Testis (tissue), 5 donors: Measurements from ENCODE around the gene PPP3R1. TPM values are rescaled to one million over a fixed set of nuclear protein-coding genes. Genes with fewer than 3 reads are reported as not detected.

ENCODE experiments used
- DNase-seq: peaks from one replicate; pipeline ENCODE4 v3.0.0-alpha.2; 2019
- H3K27ac ChIP-seq, 2 donors: fragments of 200-600 bp; sonication (generic); one replicate each; pipeline ENCODE4 v1.5.1; 2019
- H3K27me3 ChIP-seq: fragments of 200-600 bp; sonication (generic); one replicate; pipeline ENCODE4 v1.5.1; 2019
- H3K36me3 ChIP-seq: fragments of 200-600 bp; sonication (generic); one replicate; pipeline ENCODE4 v1.5.1; 2017; ENCODE audit warnings: low read depth; ENCODE audit errors: missing control alignments
- H3K4me1 ChIP-seq: fragments of 200-600 bp; sonication (generic); one replicate; pipeline ENCODE4 v1.5.1; 2019
- H3K4me3 ChIP-seq, 2 donors: fragments of 200-600 bp; sonication (generic); one replicate each; pipeline ENCODE4 v1.5.1; 2017 to 2019
- H3K9me3 ChIP-seq: fragments of 200-600 bp; sonication (generic); one replicate; pipeline ENCODE4 v1.5.1; 2017
- CTCF ChIP-seq, 3 experiments: fragments of 450-650 bp in 2 of 3; fragments of 200-600 bp in 1 of 3; sonication (generic) in 1 of 3; IDR thresholded peaks; one replicate each; pipeline ENCODE4 v1.5.1; 2016 to 2019; ENCODE audit warnings: antibody characterized with exemption in 3 of 3, mild to moderate bottlenecking in 2 of 3, moderate library complexity in 1 of 3
- POLR2A ChIP-seq: fragments of 450-650 bp; IDR thresholded peaks from one replicate; pipeline ENCODE4 v1.6.1; 2017; ENCODE audit warnings: antibody characterized with exemption, mild to moderate bottlenecking, moderate library complexity
- WGBS, 2 donors: methylation state at CpG; one replicate each; pipeline ENCODE4 v1.1.5; 2018; 5-methylcytosine and 5-hydroxymethylcytosine counted together
- intact Hi-C: fragments of 100-400 bp; cut with DNase I; formaldehyde crosslinking; loops from one replicate; pipeline ENCODE4 v1.15.1; 2023; ENCODE audit warnings: low total_unique reads
- long read RNA-seq, 2 donors: transcript quantifications; one replicate each; lab custom pipeline, GENCODE V29; 2026
- polyA plus RNA-seq: library from polyadenylated mRNA; stranded (reverse); fragments of 350-450 nt; fragmentation: Illumina TruSeq; extraction: RNeasy Lipid Tissue Mini Kit (QIAGEN cat#74804); gene quantifications from one replicate; pipeline ENCODE4 v1.2.3, GENCODE V29; 2014; ENCODE audit warnings: low read depth, low replicate concordance; ENCODE audit not compliant: insufficient read depth
- total RNA-seq, 2 donors: library from RNA; depleted of rRNA; stranded (reverse); fragments of >200 nt; gene quantifications; one replicate each; pipeline ENCODE4 v1.2.3, GENCODE V29; 2016

The PPP3R1 gene
- 10 to 100 TPM; 35.7 to 37.0 TPM for total RNA-seq
- 45.0 TPM for polyA plus RNA-seq
- long read RNA-seq, donor 1, transcript PPP3R1-201 (6 exons, 3,023 nt), result major isoform, 21 of 21 reads
- long read RNA-seq, donor 1, partial matches to known transcripts, result 0 of 21 reads
- long read RNA-seq, donor 1, other reads (novel, unspliced or antisense), result 0 of 21 reads
- long read RNA-seq, donor 2, transcript PPP3R1-201 (6 exons, 3,023 nt), result major isoform, 15 of 15 reads
- long read RNA-seq, donor 2, partial matches to known transcripts, result 0 of 15 reads
- long read RNA-seq, donor 2, other reads (novel, unspliced or antisense), result 0 of 15 reads

DNA sequence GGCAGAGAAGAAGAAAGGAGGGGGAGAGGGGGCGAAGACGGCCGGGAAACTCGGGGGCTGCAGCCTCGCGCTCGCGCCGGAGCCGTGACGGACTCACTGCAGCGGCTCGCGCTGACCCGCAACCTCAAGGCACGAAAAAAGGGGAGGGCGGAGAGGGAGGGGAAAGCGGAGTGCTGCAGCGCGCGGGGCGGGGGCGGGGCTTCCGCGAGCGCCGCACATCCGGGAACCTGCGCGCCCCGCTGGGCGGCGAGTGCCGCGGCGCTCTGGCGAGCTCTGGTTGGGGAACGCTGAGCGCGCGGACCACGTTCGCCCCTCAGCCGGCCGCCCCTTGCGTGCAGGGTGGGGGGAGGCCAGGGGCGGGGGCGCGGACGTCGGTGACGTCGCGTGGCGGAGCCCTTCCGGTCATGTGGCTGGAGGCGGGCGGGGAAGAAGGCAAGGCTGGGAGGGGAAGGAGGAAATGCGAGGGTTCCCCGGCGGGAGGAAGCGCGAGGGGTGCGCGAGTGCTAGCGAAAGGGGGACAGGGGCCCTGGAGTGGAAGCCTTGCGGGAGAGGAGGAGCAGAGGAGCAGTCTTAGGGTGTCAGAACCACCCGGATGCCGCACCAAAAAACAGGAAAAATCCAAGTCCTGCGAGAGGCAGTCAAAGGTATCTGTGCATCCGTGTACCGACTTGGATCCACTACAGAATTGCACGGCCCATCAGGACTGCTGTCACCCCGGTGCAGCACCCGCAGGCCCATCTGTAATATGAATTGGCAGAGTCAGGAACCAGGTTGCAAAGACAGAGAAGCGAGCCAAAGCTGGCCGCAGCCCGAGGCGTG is at the start of gene PPP3R1:
TSS of gene PPP3R1 (minus strand) at position 133 of the 819 bp plus-strand sequence. CDS start 405 bp downstream, outside the sequence.
- no peaks in the 10 kb centered on the region for H3K9me3 ChIP-seq
- peak; percentile 97 for DNase-seq
- peak within 1 kb of the TSS; percentile 94 to 97 for H3K27ac ChIP-seq
- TF ChIP-seq CTCF (IDR thresholded peaks at IDR 0.05), result no peak
- TF ChIP-seq POLR2A, result peak; percentile 72
- no peaks in the 10 kb centered on the region for H3K36me3 ChIP-seq
- no peaks in the 10 kb centered on the region for H3K27me3 ChIP-seq
- 0 to 1% methylated on average over 41 to 68 of the region's 79 CpGs for WGBS, 2 donors
- H3K4me3 ChIP-seq, result peak within 1 kb of the TSS; percentile 86 to 90
- H3K4me1 ChIP-seq, result peaks cover 24% of the 10 kb centered on the region
- intact Hi-C loops, result no loop called here

GRCh38 chr2:68295516-68295915 is 43.2 kb upstream of the PPP3R1 start:
- no peaks in the 10 kb centered on the region for H3K9me3 ChIP-seq
- no peak overlapping the region for H3K27ac ChIP-seq
- no peak for DNase-seq
- TF ChIP-seq CTCF (IDR thresholded peaks at IDR 0.05) (no peak), POLR2A (no peak)
- intact Hi-C loops, result no loop called here
- no peaks in the 10 kb centered on the region for H3K36me3 ChIP-seq
- no peaks in the 10 kb centered on the region for H3K4me1 ChIP-seq
- no peaks in the 10 kb centered on the region for H3K27me3 ChIP-seq
- no peak overlapping the region for H3K4me3 ChIP-seq

GRCh38 chr2:68294913-68295312 is 42.6 kb upstream of the PPP3R1 start:
- Histone ChIP-seq H3K4me1 (no peaks in the 10 kb centered on the region), H3K27ac (no peak overlapping the region), H3K4me3 (no peak overlapping the region), H3K27me3 (no peaks in the 10 kb centered on the region), H3K9me3 (no peaks in the 10 kb centered on the region), H3K36me3 (no peaks in the 10 kb centered on the region)
- intact Hi-C loops, result no loop called here
- TF ChIP-seq CTCF (IDR thresholded peaks at IDR 0.05) (no peak), POLR2A (no peak)
- 30 to 60% methylated on average over 2 of the region's 2 CpGs for WGBS, 2 donors
- no peak for DNase-seq

GRCh38 chr2:68294187-68294586 is 41.9 kb upstream of the PPP3R1 start:
- DNase-seq, result no peak
- WGBS, 2 donors, result 92 to 94% methylated on average over 3 of the region's 3 CpGs
- H3K27ac ChIP-seq, result no peak overlapping the region
- no peaks in the 10 kb centered on the region for H3K4me1 ChIP-seq
- no peaks in the 10 kb centered on the region for H3K27me3 ChIP-seq
- H3K9me3 ChIP-seq, result no peaks in the 10 kb centered on the region
- H3K36me3 ChIP-seq, result no peaks in the 10 kb centered on the region
- no peak overlapping the region for H3K4me3 ChIP-seq
- TF ChIP-seq POLR2A (no peak), CTCF (IDR thresholded peaks at IDR 0.05) (peak in 2 of 3 experiments; percentile 4 to 11)
- intact Hi-C loops, result no loop called here
